ENCODE results near the gene NEURL1B. TPM values are rescaled to one million over a fixed set of nuclear protein-coding genes. Genes with fewer than 3 reads are reported as not detected.

Gene NEURL1B
- total RNA-seq, 4 donors from 2014 or later: 33.6 to 98.8 (median 93.2) TPM

DNA sequence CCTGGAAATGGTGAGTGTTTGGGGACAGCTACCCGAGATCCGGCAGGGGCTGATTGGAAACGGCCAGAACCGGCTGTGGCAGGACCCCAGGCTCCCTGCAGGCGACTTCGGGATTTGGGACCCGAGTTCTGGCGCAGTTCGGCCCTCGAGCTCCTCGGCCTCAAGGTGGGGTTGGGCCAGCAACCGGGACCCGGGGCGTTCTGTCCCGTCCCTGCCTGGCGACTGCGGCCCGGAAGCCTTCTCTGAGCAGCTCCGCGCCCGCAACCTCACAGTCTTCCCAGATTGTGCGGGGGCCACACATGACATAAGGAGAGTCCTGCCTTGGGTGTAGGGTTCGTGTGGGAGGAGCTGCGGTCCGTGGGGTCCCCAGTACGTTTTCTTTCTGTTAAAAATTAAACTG is 23.2 kb upstream of the NEURL1B start:
- Histone ChIP-seq H3K36me3 (no peaks in the 10 kb centered on the region), H3K27ac (peak overlapping the region in 1 of 4 donors; percentile 72), H3K4me3 (no peak overlapping the region), H3K27me3 (no peaks in the 10 kb centered on the region), H3K9me3 (peaks cover 0 to 10% (median 0%) of the 10 kb centered on the region in 4 donors), H3K4me1 (peaks cover 0 to 10% (median 0%) of the 10 kb centered on the region in 4 donors)
- no peak for TF ChIP-seq EP300 (IDR thresholded peaks at IDR 0.05)
- no peak for DNase-seq (ENCODE audit: low spot score in 2 of 2)
- 88 to 89% methylated on average over 26 of the region's 26 CpGs for WGBS, 2 donors

DNA sequence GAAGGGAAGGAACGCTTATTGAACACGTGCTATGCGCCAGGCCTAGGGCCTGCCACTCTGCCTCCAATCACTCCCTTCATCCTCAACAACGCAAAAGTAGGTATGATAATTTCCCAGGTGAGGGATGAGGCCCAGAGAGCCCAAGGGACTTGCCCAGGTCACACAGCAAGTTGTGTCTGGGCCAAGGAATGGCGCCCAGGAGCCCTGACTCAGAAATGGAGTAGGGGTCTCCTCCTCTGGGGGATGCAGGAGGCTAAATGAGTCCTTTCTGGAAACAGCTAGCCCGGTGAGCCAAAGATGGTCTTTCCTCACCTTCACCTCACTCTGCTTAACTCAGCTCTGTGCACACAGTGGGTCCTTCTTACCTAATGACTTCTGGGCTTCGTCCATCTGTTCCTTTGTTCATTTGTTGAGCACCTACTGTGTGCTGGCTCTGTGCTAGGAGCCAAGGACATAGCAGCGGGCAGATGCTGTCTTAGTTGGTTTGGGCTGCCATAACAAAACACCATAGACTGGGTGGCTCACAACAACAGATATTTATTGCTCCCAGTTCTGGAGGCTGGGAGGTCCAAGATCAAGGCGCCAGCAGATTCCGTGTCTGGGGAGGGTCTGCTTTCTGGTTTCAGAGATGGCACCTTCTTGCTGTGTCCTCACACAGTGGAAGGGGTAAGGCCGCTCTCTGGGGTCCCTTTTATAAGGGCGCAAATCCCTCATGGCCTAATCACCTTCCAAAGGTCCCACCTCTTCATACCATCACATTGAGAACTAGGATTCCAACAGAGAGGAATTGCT is 22.3 kb upstream of the NEURL1B start:
- Histone ChIP-seq H3K27ac (no peak overlapping the region), H3K4me1 (peaks cover 0 to 10% (median 0%) of the 10 kb centered on the region in 4 donors), H3K4me3 (no peak overlapping the region), H3K9me3 (peaks cover 0 to 5% (median 0%) of the 10 kb centered on the region in 4 donors), H3K36me3 (no peaks in the 10 kb centered on the region), H3K27me3 (no peaks in the 10 kb centered on the region)
- TF ChIP-seq POLR2A (IDR thresholded peaks at IDR 0.05) (no peak), EP300 (IDR thresholded peaks at IDR 0.05) (no peak)
- TF ChIP-seq, protein P1, sequence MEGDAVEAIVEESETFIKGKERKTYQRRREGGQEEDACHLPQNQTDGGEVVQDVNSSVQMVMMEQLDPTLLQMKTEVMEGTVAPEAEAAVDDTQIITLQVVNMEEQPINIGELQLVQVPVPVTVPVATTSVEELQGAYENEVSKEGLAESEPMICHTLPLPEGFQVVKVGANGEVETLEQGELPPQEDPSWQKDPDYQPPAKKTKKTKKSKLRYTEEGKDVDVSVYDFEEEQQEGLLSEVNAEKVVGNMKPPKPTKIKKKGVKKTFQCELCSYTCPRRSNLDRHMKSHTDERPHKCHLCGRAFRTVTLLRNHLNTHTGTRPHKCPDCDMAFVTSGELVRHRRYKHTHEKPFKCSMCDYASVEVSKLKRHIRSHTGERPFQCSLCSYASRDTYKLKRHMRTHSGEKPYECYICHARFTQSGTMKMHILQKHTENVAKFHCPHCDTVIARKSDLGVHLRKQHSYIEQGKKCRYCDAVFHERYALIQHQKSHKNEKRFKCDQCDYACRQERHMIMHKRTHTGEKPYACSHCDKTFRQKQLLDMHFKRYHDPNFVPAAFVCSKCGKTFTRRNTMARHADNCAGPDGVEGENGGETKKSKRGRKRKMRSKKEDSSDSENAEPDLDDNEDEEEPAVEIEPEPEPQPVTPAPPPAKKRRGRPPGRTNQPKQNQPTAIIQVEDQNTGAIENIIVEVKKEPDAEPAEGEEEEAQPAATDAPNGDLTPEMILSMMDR (IDR thresholded peaks at IDR 0.05): no peak
- 92 to 97% methylated on average over 12 of the region's 12 CpGs for WGBS, 2 donors
- no peak for DNase-seq (ENCODE audit: low spot score in 2 of 2)

DNA sequence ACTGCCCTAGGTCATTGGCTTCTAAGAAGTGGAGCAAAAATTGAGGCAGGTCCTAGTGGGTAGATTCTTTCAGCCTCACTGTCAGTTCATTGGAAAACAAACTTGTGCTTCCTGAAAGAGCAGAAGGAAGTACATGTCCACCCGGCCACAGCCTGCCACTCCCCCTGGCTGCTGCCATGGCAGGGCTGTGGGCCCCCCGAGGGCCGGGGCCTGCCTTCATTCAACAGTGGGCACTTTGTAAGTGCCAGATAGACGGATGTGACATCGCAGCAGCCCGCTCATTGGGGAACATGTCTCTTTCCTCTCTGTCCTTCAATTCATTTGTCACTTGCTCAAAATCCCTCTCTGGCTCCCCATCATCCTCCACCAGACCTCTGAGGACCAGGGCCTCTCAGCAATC is 20.6 kb upstream of the NEURL1B start:
- no peaks in the 10 kb centered on the region for H3K27me3 ChIP-seq
- TF ChIP-seq, protein P1 (IDR thresholded peaks at IDR 0.05): no peak
- TF ChIP-seq EP300 (IDR thresholded peaks at IDR 0.05): no peak
- TF ChIP-seq POLR2A (IDR thresholded peaks at IDR 0.05): no peak
- no peak overlapping the region for H3K27ac ChIP-seq
- no peaks in the 10 kb centered on the region for H3K36me3 ChIP-seq
- WGBS, 2 donors: 36 to 44% methylated on average over 6 of the region's 6 CpGs
- no peak overlapping the region for H3K4me3 ChIP-seq
- H3K4me1 ChIP-seq: peaks cover 0 to 10% (median 0%) of the 10 kb centered on the region in 4 donors
- DNase-seq (ENCODE audit: low spot score in 2 of 2): no peak
- no peaks in the 10 kb centered on the region for H3K9me3 ChIP-seq

DNA sequence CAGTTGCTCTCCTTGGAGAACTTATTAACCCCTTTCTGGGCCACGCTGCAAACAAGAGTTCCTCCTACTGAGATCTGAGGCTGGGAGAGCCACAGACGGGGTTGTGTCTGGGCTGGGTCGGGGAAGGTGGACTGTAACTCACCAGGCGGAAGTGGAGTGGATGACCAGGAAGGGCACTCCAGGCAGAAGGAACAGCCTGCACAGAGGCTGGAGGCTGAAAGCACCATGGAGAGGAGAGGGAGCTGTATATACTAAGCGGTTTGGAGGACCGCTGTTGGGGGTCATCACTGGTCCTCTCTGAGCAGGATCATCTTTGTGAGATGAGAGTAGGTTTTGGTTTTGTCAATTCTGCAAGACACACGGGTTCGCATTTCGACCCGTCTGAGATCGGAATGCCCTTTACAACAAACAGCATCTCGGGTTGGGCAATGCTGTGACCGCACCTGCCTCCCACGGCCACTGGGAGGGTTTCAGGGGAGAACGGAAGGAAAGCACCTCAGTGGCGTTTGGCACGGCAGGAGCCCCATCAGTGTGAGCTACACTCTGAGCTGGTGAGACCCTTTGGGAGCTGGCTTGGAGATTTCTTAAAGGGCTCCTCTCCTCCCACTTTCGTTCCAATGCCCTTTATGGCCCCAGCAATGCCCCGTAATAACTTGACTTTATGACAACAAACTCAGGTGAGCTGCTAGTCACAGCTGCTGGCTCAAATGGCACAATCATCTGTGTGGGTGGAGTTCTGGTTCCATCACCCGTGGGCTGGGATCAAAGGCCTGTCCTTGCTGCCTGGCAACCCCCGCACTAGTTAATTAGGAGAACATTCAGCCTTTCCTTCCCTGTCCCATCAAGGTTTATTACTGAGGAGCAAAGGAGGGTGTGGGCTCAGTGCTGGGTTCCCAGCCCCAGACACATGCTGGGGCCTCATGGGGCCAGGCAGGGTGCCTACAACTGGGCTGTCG is 18.7 kb upstream of the NEURL1B start:
- Histone ChIP-seq H3K4me3 (no peak overlapping the region), H3K27me3 (no peaks in the 10 kb centered on the region), H3K4me1 (peaks cover 0 to 1% (median 0%) of the 10 kb centered on the region in 4 donors), H3K9me3 (no peaks in the 10 kb centered on the region), H3K36me3 (no peaks in the 10 kb centered on the region), H3K27ac (peak overlapping the region in 1 of 4 donors; percentile 10)
- WGBS, 2 donors: 82% methylated on average over 20 to 22 of the region's 22 CpGs
- DNase-seq (ENCODE audit: low spot score in 2 of 2): no peak
- no peak for TF ChIP-seq POLR2A (IDR thresholded peaks at IDR 0.05)
- TF ChIP-seq, protein P1 (IDR thresholded peaks at IDR 0.05): no peak
- TF ChIP-seq EP300 (IDR thresholded peaks at IDR 0.05): no peak

DNA sequence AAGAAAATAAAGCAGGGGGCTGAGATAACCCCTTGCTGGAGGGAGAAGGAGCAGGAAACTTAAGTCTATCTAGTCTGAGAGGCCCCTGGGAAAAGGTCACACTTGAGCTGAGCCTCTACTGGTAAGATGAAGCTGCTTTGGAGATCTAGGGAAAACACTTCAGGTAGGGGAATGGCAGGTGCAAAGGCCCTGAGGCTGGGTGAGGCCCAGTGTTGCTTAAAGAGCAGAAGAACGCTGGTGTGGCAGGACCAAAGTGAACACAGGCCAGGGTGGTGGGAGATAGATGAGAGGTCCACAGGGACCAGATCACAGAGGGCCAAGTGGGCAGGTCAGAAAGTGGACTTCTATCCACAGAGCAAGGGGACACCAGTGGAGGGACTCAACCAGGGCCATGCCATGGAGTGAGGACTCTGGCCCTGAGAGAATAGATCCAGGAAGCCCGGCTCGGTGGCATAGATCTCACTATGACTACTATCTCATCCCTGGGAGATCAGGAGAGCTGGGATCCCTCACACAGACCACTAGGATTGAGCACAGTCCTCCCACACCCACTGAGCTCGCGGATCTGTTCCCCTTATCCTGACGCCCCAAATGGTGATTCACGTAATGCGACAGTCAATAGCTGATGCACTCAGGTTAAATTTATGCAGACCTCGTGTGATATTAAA is 17.6 kb upstream of the NEURL1B start:
- TF ChIP-seq POLR2A (IDR thresholded peaks at IDR 0.05) (no peak), EP300 (IDR thresholded peaks at IDR 0.05) (no peak)
- TF ChIP-seq, protein P1 (IDR thresholded peaks at IDR 0.05): no peak
- Histone ChIP-seq H3K27ac (no peak overlapping the region), H3K27me3 (no peaks in the 10 kb centered on the region), H3K4me1 (no peaks in the 10 kb centered on the region), H3K36me3 (no peaks in the 10 kb centered on the region), H3K9me3 (no peaks in the 10 kb centered on the region), H3K4me3 (no peak overlapping the region)
- DNase-seq (ENCODE audit: low spot score in 2 of 2): no peak
- WGBS, 2 donors: 91 to 92% methylated on average over 9 of the region's 9 CpGs

All from tibial nerve (tissue), 4 donors.